WERI-Rb-1 (cell line): ENCODE measurements around the gene RPS27.
"Not testable (repeated sequence)": the region's sequence is repeated elsewhere in the genome, so short reads cannot be mapped to it uniquely, and the experiment has no call there.

Source experiments
- DNase-seq: peaks from one replicate; pipeline ENCODE4 v3.0.0-alpha.2; 2020
- H3K27ac ChIP-seq: fragments of 250-450 bp; sonication (Bioruptor Pico); 2 replicates; pipeline ENCODE4 v1.5.1; 2020; ENCODE audit warnings: mild to moderate bottlenecking, moderate library complexity
- H3K27me3 ChIP-seq: fragments of 250-450 bp; sonication (Bioruptor Pico); 2 replicates; pipeline ENCODE4 v1.5.1; 2021; ENCODE audit warnings: mild to moderate bottlenecking, low read depth, moderate library complexity; ENCODE audit not compliant: insufficient read depth, severe bottlenecking
- H3K36me3 ChIP-seq: fragments of 250-450 bp; sonication (Bioruptor Pico); 2 replicates; pipeline ENCODE4 v1.5.1; 2020; ENCODE audit warnings: mild to moderate bottlenecking, moderate library complexity
- H3K4me3 ChIP-seq: 2 replicates; pipeline ENCODE4 v1.5.1; 2011; ENCODE audit warnings: low read depth, mild to moderate bottlenecking, control low read depth, low read length
- H3K9me3 ChIP-seq: fragments of 250-450 bp; sonication (Bioruptor Pico); 2 replicates; pipeline ENCODE4 v1.5.1; 2021; ENCODE audit warnings: mild to moderate bottlenecking, moderate library complexity; ENCODE audit not compliant: severe bottlenecking
- CTCF ChIP-seq: IDR thresholded peaks from 2 replicates; pipeline ENCODE4 v1.5.1; 2011; ENCODE audit warnings: low read depth, mild to moderate bottlenecking, control low read depth, inconsistent platforms, low read length

Gene RPS27

GRCh38 chr1:154019269-154019668, 28.7 kb downstream of the RPS27 start:
- Histone ChIP-seq H3K4me3 (no peak overlapping the region), H3K27me3 (no peaks in the 10 kb centered on the region), H3K9me3 (no peaks in the 10 kb centered on the region), H3K36me3 (no peaks in the 10 kb centered on the region), H3K27ac (no peak overlapping the region)
- no peak for TF ChIP-seq CTCF
- DNase-seq = no peak

- TF ChIP-seq CTCF = no peak
- Histone ChIP-seq H3K4me3 (no peak overlapping the region), H3K36me3 (no peaks in the 10 kb centered on the region), H3K9me3 (no peaks in the 10 kb centered on the region), H3K27ac (no peak overlapping the region), H3K27me3 (no peaks in the 10 kb centered on the region)
- DNase-seq = no peak
These were observed 29.4 kb downstream of the RPS27 start for GRCh38 chr1:154019940-154020339.

- not testable (repeated sequence) for H3K27me3 ChIP-seq, H3K36me3 ChIP-seq, DNase-seq, H3K27ac ChIP-seq, H3K4me3 ChIP-seq
- peaks cover 13% of the 10 kb centered on the region for H3K9me3 ChIP-seq
These were observed 43.1 kb downstream of the RPS27 start for GRCh38 chr1:154033697-154034096.
